NCI-H2081 treated with DMSO at 0.1 percent for 48 hours (cell line): ENCODE data around the gene CDKAL1.

Experiments
- DNase-seq: peaks from one replicate; lab custom pipeline; 2025; lab: John Stamatoyannopoulos, UW

CDKAL1 gene

DNA sequence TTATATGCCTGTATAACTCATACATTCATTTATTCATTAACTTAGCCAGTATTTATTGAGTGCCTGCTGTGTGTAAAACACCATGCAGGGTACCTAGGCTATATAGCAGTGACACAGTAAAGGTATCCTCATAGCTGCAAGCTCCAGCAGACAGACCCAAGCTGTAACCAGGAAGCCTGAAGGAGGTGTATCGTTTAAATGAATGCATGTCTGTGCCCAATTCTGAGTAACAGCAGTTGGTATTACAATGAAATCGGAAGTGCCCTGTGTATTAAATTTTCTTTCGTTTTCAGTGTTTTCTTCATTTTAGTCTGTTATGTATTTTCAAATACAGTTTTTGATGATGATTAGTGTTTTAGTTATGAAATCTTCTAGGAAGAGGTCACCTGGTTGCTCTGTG lies 573.5 kb downstream of the CDKAL1 start:
- DNase-seq, result no peak

DNA sequence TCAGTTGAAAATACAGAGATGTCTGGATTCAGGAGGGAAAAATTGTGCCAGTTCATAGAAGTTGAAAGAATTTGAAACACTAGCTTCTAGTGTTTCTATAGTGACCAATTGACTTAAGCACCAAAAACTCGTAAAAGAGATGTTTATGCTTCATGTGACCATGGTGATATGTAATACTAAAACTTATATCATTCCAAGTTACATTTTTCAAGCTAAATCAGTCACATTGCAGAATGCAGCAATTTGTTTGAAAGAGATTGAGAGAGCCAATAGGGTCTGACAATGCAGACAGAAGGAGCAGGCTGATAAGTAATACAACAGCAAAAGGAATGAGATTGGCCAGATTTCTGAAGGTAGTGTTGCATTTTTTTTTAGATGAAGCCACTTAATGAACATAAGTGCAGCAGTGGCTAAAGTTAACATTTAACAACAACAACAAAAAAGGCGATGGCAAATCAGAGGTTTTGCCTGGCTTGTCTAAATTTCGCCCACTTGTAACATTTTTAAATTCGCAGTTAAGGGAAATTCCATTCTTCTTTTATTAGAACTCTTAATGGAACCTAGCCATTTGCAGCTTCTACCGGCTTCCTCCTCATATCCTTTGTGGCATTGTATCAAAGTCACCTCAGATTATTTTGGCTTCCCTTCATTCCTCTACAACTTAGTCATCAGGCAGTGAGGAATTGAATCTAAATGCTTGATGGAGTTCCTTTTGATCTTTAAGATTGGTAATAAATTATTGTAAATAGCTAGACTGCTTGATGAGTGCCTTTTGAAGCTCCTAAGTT lies 575.3 kb downstream of the CDKAL1 start:
- DNase-seq, result no peak

DNA sequence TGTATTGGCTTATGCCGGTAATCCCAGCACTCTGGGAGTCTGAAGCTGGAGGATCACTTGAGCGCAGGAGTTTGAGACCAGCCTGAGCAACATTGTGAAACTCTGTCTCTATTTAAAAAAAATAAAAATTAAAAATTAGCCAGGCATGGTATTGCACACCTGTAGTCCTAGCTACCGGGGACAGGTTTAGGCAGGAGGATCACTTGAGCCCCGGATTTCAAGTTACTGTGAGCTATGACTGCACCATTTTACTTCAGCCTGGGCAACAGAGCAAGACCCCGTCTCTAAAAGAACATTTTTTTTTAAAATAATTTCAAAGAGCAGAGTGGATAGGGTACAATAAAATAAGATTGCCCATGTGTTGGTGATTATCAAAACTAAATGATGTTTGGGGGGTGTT lies 576.4 kb downstream of the CDKAL1 start:
- no peak for DNase-seq

DNA sequence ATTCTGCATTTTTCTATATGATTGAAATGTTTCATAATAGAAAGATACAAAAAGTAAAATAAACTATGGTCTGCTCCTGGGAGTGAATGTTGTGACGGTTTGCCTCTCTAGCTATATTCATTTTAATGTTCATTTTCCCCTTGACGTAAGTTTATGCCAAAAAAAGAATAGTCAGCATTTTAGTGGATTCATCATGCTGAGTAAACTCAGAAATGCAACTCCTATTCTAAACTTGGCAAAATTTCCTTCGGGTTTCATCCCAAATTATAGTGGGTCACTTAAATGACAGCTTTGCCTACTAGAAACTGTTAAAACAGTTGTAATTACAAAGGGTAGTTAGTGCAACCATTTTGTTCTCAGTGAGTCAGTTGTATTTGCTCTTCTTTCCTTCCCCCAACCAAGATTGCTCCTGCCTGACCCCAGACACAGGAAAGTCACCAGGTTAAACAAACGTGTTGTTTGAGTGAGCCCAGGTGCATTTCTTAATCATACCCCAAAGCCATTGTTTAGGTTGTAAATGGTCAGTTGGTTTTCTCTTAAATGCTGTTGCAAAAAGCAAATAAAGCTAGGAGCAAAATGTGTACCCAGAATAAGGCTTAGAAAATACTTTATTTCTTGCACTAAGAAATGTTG lies 577.0 kb downstream of the CDKAL1 start:
- peak; percentile 65 for DNase-seq

DNA sequence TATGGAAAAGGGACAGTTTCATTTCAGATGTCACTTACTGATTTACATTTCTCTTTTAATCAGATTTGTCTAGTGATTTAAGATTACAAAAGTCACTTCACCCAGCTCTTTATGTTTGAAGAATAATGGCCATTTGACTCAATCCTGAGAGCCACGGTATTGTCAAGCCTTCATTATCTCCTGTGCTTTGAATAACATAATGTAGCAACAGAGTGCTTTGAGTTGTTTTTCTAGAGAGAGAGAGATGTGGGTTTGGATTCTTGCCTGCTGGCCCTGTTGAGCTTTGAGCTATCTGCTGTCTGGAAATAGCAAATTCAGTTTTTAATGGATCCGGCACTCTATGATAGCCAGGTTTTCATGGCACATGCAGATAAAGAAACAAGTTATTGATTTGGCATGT lies 580.9 kb downstream of the CDKAL1 start:
- DNase-seq, result peak; percentile 85

DNA sequence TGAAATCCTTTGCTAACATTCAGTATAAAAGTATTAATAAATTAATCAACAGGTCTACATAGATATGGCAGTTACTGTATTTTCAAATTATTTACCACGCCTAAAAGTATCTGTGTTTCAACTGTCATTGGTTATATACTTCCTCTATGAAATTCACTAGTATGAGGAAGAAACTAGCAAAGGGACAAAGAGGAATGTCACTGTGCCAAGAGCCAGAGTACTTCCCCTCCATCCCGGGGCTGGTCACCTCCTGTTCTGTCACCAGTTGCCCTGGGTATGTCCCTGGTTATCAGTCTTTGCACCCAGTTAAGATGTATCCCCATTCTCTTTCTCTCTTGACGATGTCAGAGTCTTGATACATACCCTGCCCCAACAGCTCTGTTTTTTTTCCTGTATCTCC lies 582.5 kb downstream of the CDKAL1 start:
- DNase-seq, result no peak

DNA sequence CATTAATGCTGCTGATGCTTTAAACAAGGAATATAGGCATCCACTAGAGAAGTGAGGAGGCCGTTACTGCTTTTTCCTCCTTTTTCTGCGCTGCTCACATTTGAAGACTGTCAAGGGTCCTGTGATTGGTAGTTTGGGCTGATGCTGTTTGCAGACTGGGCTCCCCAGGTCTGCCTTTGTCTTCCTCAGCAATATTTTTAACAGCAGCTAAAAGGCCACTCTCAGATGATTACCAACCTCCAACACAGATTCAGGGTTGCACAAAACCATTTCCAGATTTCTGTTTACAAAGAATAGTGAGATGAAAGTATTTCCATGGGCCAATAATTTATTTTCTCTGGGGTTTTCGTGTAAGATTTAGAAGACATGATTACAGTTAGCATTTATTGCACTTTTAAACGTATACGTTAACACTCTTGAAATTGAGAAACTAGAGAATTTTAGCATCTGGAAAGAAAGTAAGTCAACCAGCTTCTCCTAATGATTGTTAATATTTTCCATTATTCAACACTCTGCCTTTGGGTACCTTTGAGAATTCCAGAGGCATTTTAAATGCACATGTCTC lies 584.0 kb downstream of the CDKAL1 start:
- no peak for DNase-seq

DNA sequence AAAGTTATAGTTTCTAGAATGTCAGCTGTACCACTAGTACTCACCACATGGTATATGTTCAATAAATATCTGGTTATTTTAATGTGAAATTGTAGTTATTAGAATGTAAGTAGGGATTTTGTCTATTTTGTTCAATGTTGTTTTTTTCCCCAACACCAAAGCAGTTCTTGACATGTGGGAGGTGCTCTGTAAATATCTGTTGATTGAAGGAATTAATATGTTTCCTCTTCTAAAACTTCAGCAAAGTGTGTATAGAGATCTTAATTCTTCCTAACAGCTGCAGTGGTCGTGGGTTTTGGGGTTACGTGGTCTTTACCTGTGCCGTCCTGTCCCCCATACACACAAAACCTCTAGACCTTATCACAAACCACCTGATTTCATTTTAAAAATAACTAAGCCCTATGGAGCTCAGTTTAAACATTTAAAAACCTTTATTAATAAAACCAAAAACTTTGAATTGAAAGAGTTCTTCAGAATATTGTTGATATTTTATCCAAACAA lies 587.4 kb downstream of the CDKAL1 start:
- DNase-seq, result no peak

DNA sequence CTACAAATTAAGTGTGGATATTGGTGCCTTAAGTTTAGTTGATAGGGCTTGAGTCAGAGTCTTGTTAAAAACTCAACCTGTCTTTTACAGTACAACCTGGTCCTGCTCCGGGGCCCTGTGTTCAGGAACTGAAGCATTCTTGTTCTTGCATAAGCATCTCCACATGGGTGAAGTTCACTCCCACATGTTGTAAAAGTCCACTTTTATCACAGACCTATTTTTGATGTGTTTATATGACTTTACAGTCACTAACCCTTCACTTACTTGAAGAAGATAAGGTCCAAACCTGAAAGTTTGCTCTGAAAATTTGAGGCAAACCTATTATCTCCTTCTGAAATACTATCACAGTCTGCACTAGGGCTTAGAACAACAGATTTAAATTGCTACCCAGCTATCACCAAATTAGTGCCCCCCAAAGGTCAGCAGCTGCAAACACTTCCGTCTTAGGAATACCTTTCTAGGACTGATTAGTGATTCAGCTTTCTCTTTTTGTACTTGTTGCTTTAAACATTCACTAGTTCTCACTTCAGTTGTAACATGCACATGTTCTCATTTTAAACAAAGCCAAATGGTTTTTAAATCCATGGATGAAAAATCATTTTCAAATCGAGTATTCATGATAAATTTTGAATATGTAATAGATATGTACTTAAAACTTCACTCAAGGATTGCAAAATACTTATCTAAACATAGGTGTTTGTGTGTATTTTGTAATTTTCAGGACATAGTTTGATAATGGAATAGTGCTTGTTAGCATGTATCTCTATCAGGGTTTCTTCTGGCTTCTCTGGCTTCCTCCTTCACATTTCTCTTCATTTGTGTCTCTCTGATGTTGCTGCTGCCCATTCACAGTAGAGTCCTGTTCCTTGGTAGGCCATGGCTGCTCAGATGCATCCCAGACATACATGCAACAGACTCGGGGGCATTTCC lies 589.5 kb downstream of the CDKAL1 start:
- no peak for DNase-seq

DNA sequence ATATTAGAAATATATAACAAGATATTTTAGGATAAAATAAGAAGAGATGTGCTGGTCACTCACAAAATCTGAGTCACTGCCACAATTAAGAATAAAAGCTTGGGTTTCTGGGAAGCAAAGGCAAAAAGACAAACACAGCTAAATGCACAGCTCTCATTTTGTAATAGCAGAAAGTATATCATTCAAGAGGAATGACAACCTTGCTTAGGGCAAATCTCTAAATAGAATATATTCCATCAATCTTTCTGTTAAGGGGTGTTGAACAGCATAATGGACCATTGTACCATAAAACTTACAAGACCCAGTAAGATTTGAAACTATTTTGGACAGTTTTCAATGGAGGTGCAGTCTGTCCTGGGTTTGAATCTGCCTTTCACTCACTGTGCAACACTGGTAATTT lies 594.3 kb downstream of the CDKAL1 start:
- no peak for DNase-seq

DNA sequence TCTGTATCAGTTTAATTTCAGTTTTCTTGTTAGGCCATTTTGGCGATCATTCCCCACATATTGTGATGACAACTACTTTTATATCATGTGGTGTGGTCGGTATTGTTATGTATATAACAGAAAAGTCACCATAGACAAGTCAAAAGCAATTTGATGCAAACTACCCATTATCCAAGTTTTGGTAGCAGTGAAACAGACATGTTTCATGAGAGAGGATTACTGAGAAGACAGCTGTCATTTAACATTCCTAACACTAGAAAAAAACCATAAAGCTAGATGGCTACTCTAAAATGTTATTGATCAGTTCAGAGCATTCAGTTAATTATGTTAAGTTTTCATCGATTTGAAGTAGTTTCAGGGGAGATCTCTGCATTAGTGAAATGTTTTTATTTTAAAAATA lies 597.1 kb downstream of the CDKAL1 start:
- DNase-seq, result no peak

DNA sequence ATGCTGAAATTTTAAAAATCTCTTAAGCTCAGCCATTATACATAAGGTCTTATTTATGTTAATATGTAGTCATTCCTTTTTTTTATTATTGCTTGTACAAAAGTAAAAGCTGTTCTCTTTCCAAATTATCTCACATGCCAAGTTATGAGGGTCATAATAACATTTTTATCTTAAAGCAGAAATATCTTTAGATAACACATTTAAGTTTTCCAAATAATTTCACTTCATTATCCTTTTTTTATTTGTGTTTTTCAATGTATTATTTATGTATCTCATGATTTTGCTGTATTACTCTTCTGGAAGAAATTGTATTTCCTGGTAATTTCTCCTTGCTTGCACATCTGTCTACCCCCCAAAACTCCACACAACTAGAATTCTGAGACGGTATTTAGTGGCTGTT lies 598.2 kb downstream of the CDKAL1 start:
- DNase-seq, result no peak

DNA sequence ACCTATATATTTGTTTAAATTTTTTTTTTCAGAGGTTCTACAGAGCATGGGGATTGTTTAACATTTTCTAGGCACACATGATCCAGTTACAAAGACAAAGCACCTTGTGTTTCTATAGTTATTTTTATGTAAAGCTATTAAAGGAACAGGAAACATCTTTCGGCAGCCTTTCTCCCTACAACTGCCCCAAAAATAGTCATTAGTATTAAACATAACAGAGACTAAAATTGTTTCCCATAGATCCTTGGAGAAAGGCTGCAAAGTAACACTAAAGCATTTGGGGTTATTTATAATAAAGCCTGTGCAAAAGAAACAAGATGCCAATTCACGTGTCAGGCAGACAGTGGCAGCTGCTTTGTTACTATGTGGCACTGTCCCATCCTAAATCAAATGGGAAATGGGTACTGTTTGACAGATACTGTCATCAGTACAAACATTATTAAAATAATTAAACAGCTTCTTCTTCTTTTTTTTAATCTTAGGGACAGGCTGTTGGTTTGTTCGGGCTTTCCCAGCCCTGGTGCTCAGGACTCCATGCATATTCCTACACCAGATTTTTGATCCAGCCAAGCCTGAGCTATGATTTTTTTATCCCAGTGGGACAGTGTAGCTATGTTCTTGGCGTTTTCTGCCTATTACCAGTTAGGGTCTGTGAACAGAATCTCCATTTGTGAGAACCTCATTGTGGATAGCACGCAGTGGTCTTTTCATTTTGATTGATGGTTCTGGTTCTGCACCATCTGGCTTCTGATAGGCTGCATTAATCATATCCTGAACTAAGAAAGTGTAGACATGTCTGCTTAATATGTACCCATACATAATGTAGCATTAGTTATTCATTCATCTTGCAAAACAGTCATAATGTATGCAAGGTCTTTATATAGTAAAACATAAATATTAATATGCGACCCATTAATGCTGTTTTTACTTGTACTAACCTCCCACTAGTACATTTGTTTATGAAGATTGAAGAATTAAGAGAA lies 598.9 kb downstream of the CDKAL1 start:
- no peak for DNase-seq

DNA sequence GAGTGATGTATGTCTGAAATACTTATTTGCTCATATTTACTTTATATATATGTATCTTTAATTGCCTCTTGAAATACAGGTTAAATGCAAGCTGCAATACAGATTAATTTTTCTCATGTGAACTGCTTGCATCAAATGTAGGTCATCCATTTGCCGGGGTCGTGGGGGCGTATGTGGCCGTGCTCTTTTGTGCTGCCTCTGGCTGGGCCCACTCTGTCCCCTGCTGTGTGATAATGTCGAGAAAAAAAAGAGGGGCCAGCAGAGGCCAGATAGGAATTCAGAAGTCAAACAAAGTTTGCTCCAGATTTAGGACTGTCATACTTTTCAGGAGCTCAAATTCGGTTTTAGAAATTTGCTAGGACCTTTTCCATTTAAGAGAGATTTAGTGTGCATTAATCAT lies 599.6 kb downstream of the CDKAL1 start:
- no peak for DNase-seq

DNA sequence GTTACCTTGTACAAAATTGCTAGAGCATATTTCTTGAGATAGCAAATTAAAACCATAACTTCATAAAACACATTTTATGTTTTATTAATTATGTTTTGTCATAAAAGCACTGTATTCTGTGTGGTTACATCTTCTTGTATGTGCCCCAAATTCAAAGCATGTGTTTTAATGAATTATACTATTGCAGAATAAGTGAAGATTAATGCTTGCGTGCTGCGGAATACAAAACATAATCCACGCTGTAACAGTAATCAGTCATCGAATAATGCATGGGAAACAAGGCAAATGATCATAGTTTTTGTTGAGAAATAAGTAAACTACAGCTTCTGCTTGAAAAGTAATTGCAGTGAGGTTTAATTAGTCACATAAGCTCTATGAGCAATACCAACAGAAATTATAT lies 600.1 kb downstream of the CDKAL1 start:
- no peak for DNase-seq

DNA sequence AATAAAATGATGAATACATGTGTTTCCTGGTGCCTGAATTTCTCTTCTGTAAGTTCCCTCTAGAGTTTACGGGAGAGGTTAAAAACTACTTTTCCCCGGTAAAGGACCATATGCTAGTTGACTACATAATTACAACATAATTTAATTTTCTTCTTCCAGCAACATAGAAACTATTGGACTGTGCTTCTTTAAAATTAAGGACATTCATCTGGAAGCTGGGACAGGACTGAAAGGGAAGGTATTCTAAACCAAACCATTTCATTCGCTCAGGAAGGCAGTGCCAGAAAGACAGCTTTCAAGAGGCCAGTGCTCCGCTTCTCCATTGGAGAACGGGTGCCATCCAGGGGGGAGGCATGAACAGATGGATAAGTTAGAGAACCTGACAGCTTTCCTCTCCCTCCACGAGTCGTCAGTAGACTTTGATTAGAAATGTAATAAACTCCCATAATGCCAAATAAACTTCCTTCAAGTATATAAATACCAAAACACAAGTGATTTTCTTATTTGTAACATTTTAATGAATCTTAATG lies 601.3 kb downstream of the CDKAL1 start:
- DNase-seq, result no peak

DNA sequence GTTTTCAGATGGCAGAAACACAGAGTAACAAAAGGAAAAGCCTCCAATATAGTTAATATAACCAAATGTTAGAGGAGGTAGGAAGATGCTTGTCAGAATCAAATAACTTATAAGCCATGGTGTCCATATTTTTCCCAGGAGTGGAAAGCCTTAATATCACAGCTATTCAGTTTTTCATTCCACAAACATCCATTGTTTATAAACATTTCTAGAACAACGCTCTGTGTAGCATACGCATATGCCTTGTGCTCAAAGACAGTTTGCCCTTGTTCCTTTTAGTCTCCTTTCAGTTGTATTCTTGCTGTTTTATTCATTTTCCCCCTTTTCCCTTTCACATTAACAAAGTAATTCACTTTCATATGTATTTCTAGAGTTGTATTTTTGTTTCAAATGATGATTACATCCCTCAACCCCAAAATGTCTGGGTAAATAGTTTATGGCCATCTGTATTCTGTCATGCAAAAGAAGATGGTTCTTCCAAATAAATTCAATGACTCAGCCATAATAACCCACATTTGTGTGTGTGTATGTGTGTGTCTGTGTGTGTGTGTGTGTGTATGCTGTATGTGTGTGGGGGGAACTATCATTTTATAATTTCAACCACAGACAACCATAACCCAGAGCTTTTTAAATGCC lies 603.6 kb downstream of the CDKAL1 start:
- no peak for DNase-seq

DNA sequence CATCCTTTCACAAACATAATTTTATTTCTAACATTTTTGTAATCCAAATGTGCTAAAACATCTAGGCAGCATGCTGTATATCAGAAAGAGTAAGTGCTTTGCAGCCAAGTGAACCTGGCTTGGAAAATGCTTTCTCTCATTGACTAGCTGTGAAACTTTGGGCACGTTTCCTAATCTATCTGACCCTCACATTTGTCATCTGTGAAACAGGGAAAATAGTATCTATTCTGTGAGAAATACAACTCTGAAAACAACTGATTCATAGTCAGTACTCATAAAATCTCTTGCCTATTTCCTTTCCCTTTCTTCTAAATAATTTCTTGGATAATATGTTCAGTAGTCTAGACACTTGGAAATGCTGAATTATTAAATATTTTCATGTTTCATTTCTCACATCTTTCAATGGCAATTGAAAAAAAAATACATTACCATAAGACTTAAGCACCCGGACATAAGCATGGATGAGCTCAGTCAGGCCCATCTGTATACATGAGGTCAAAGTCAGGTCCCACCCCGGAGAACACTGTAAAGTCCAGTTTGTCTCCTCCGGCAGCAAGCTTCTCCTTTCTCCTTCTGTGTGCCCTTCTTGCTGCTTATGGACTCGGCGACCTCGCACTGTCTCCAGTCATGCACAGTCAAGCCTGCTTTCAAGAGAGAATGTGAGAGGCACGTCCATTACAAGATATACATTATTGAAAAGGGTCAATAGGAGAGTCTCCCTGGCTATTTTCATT lies 604.2 kb downstream of the CDKAL1 start:
- DNase-seq, result no peak

DNA sequence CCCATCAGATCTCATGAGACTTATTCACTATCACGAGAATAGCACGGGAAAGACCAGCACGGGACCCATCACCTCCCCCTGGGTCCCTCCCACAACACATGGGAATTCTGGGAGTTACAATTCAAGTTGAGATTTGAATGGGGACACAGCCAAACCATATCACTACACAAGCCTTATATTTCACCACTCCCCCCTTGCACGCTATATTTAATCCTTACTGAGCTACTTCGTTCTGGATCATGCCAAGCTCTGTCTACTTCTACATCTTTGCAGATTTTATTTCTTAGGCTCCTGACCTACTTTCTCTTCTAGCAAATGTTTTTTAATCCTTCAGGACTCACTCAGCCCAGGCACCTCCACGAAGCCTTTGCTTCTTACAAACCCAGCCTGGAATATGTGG lies 606.7 kb downstream of the CDKAL1 start:
- DNase-seq, result no peak
